Measurements from ENCODE around the gene TBC1D10B. TPM values are rescaled to one million over a fixed set of nuclear protein-coding genes. Genes with fewer than 3 reads are reported as not detected.

Gene TBC1D10B
- total RNA-seq (2014; rRNA removed) (36.0 and 52.4 TPM in 2 replicates), Bru-seq, nascent RNA (percentile 67 among the genes with signal in this experiment), BruChase-seq, experiment 1, labeled RNA remaining after a 6-hour chase (percentile 82 among the genes with signal in this experiment), BruChase-seq, experiment 2, labeled RNA remaining after a 2-hour chase (percentile 81 among the genes with signal in this experiment)
- long read RNA-seq, transcript TBC1D10B-201 (9 exons, 3,350 nt) = major isoform, 67 of 96 reads
- long read RNA-seq, partial matches to known transcripts = 14 of 96 reads
- long read RNA-seq, other reads (novel, unspliced or antisense) = 15 of 96 reads

GRCh38 chr16:30370456-30371247 is at the start of gene TBC1D10B:
Gene TBC1D10B (minus strand): TSS chr16:30370494. CDS start chr16:30370183, 311 bp downstream.
- POLR2A ChIA-PET (ENCODE audit: unreplicated experiment) = interaction anchor here (0.6 to 0.7 kb wide), 7 partner anchors 30 to 377 kb away, joined by 3 to 10 read pairs (median 3); no protein-coding TSS in a partner anchor
- intact Hi-C loops (cut with micrococcal nuclease) = loop anchor here (1.0 kb wide), 1 partner anchor 280 kb away; the partner anchor contains the start of gene PRR14
- H3K4me3 ChIP-seq (ENCODE audit: low read length) = peak within 1 kb of the TSS; percentile 94
- peak; percentile 78 for ATAC-seq
- peak; percentile 99 for DNase-seq
- H3K79me2 ChIP-seq (ENCODE audit: low read length) = peaks cover 42% of the 10 kb centered on the region
- H3F3A ChIP-seq (ENCODE audit: low read length, unreplicated experiment) = no peaks in the 10 kb centered on the region
- H3K4me1 ChIP-seq (ENCODE audit: insufficient read depth, low read length) = peaks cover 21% of the 10 kb centered on the region
- BruUV-seq (replicated peaks) = no TSS peak
- CTCF ChIA-PET = interaction anchor here (0.6 to 1.3 kb wide), 5 partner anchors 24 to 472 kb away, joined by 3 to 8 read pairs (median 4); partner anchors contain the start of genes DCTPP1, SEZ6L2, TBX6 and ZNF48
- no peaks in the 10 kb centered on the region for H3K36me3 ChIP-seq (ENCODE audit: low read depth, low read length)
- no peaks in the 10 kb centered on the region for H3K9me2 ChIP-seq (replicated peaks; ENCODE audit: low read length)
- H2AFZ ChIP-seq (ENCODE audit: low read length) = peak within 1 kb of the TSS; percentile 66
- no peaks in the 10 kb centered on the region for H3K27me3 ChIP-seq (ENCODE audit: low read length)
- no peak for TF ChIP-seq EZH2 (IDR thresholded peaks at IDR 0.05; ENCODE audit: low read length, unreplicated experiment)
- H3K9me3 ChIP-seq (ENCODE audit: low read length) = no peaks in the 10 kb centered on the region
- H3K4me2 ChIP-seq (ENCODE audit: low read length) = peak within 1 kb of the TSS; percentile 100
- H3K9ac ChIP-seq (ENCODE audit: low read length) = peak within 1 kb of the TSS; percentile 78
- H3K27ac ChIP-seq (ENCODE audit: low read length) = no peak within 1 kb of the TSS; the same call in 1 of the 2 replicates
- H4K20me1 ChIP-seq (ENCODE audit: low read length) = peaks cover 19% of the 10 kb centered on the region

- no peaks in the 10 kb centered on the region for H3F3A ChIP-seq (ENCODE audit: low read length, unreplicated experiment)
- TF ChIP-seq EZH2phosphoT487 (IDR thresholded peaks at IDR 0.05; ENCODE audit: borderline replicate concordance, low read length) (no peak), CTCF (conservative IDR thresholded peaks at IDR 0.05; ENCODE audit: low read depth, low read length) (no peak), EZH2 (IDR thresholded peaks at IDR 0.05; ENCODE audit: low read length, unreplicated experiment) (no peak)
- TSS peak; percentile 17 for BruUV-seq (replicated peaks)
- H3K9me3 ChIP-seq (ENCODE audit: low read length) = no peaks in the 10 kb centered on the region
- no peaks in the 10 kb centered on the region for H3K79me2 ChIP-seq (ENCODE audit: low read length)
- no peak for ATAC-seq
- H3K4me3 ChIP-seq (ENCODE audit: low read length) = peak overlapping the region; percentile 68
- H3K36me3 ChIP-seq (ENCODE audit: low read depth, low read length) = no peaks in the 10 kb centered on the region; the same call in 1 of the 2 replicates
- no peak overlapping the region for H3K9ac ChIP-seq (ENCODE audit: low read length)
- POLR2A ChIA-PET (ENCODE audit: unreplicated experiment) = interaction anchor here (0.5 to 0.9 kb wide), 5 partner anchors 14 to 192 kb away, joined by 3 to 18 read pairs (median 4); partner anchors contain the start of genes TBC1D10B, ZNF689 and ZNF764
- intact Hi-C loops (cut with micrococcal nuclease) = no loop called here
- H3K27ac ChIP-seq (ENCODE audit: low read length) = no peak overlapping the region
- H3K4me2 ChIP-seq (ENCODE audit: low read length) = peak overlapping the region; percentile 84
- CTCF ChIA-PET = interaction anchor here (0.8 to 1.0 kb wide), 2 partner anchors 9 to 12 kb away, joined by 4 to 8 read pairs; no protein-coding TSS in a partner anchor
- DNase-seq = peak; percentile 15
- no peaks in the 10 kb centered on the region for H4K20me1 ChIP-seq (ENCODE audit: low read length)
- H2AFZ ChIP-seq (ENCODE audit: low read length) = peak overlapping the region; percentile 69; the same call in 1 of the 2 replicates
- H3K9me2 ChIP-seq (replicated peaks; ENCODE audit: low read length) = no peaks in the 10 kb centered on the region
- H3K4me1 ChIP-seq (ENCODE audit: insufficient read depth, low read length) = peaks cover 6% of the 10 kb centered on the region; the same call in 1 of the 2 replicates
- H3K27me3 ChIP-seq (ENCODE audit: low read length) = no peaks in the 10 kb centered on the region
Observed at GRCh38 chr16:30418350-30419181, 48.3 kb upstream of the TBC1D10B start.

All from PC-3 (cell line).